ENCODE measurements around the gene NFATC1. TPM values are rescaled to one million over a fixed set of nuclear protein-coding genes. Genes with fewer than 3 reads are reported as not detected.

NFATC1 gene
- polyA plus RNA-seq, 1 donor from 2014 or later: 0.37 TPM

- Histone ChIP-seq H3K9ac (ENCODE audit: low read length) (no peak overlapping the region), H3K4me2 (ENCODE audit: low read length) (no peak overlapping the region), H3K9me2 (ENCODE audit: insufficient read depth, low read length) (no peaks in the 10 kb centered on the region), H2AFZ (ENCODE audit: low read depth, low read length) (no peak overlapping the region), H4K20me1 (ENCODE audit: insufficient read depth) (no peaks in the 10 kb centered on the region), H3K36me3 (ENCODE audit: insufficient read depth, low read length) (no peaks in the 10 kb centered on the region), H3K79me2 (replicated peaks; ENCODE audit: insufficient read depth, low read length) (no peaks in the 10 kb centered on the region), H3K27ac (ENCODE audit: low read length) (no peak overlapping the region), H3K4me3 (ENCODE audit: low read length) (no peak overlapping the region), H3F3A (ENCODE audit: insufficient read depth, low read length, poor library complexity, severe bottlenecking) (no peaks in the 10 kb centered on the region), H3K27me3 (ENCODE audit: insufficient read depth, low read depth, low read length) (no peaks in the 10 kb centered on the region), H3K9me3 (ENCODE audit: low read length) (peaks cover 5% of the 10 kb centered on the region)
- TF ChIP-seq MXI1 (conservative IDR thresholded peaks at IDR 0.05; ENCODE audit: poor library complexity, severe bottlenecking) (no peak), POLR2AphosphoS5 (IDR thresholded peaks at IDR 0.05) (no peak), EZH2 (IDR thresholded peaks at IDR 0.05; ENCODE audit: borderline replicate concordance, insufficient read depth, low read length, poor library complexity, severe bottlenecking) (no peak), RAD21 (conservative IDR thresholded peaks at IDR 0.05) (no peak), TAF1 (IDR thresholded peaks at IDR 0.05; ENCODE audit: low read depth) (no peak), SMC3 (conservative IDR thresholded peaks at IDR 0.05; ENCODE audit: poor library complexity) (no peak), REST (IDR thresholded peaks at IDR 0.05; ENCODE audit: borderline replicate concordance) (no peak)
- TF ChIP-seq, protein P1, sequence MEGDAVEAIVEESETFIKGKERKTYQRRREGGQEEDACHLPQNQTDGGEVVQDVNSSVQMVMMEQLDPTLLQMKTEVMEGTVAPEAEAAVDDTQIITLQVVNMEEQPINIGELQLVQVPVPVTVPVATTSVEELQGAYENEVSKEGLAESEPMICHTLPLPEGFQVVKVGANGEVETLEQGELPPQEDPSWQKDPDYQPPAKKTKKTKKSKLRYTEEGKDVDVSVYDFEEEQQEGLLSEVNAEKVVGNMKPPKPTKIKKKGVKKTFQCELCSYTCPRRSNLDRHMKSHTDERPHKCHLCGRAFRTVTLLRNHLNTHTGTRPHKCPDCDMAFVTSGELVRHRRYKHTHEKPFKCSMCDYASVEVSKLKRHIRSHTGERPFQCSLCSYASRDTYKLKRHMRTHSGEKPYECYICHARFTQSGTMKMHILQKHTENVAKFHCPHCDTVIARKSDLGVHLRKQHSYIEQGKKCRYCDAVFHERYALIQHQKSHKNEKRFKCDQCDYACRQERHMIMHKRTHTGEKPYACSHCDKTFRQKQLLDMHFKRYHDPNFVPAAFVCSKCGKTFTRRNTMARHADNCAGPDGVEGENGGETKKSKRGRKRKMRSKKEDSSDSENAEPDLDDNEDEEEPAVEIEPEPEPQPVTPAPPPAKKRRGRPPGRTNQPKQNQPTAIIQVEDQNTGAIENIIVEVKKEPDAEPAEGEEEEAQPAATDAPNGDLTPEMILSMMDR (IDR thresholded peaks at IDR 0.05; ENCODE audit: poor library complexity, severe bottlenecking): no peak
Measured at GRCh38 chr18:79568543-79569205, 172.9 kb downstream of the NFATC1 start.

- no peak for TF ChIP-seq RAD21 (conservative IDR thresholded peaks at IDR 0.05)
- TF ChIP-seq EZH2 (IDR thresholded peaks at IDR 0.05; ENCODE audit: borderline replicate concordance, insufficient read depth, low read length, poor library complexity, severe bottlenecking): no peak
- no peak for TF ChIP-seq SMC3 (conservative IDR thresholded peaks at IDR 0.05; ENCODE audit: poor library complexity)
- no peak for TF ChIP-seq EP300 (conservative IDR thresholded peaks at IDR 0.05; ENCODE audit: poor library complexity, severe bottlenecking)
- TF ChIP-seq TAF1 (IDR thresholded peaks at IDR 0.05; ENCODE audit: low read depth): no peak
- TF ChIP-seq REST (IDR thresholded peaks at IDR 0.05; ENCODE audit: borderline replicate concordance): no peak
- TF ChIP-seq MXI1 (conservative IDR thresholded peaks at IDR 0.05; ENCODE audit: poor library complexity, severe bottlenecking): no peak
- TF ChIP-seq, protein P1 (IDR thresholded peaks at IDR 0.05; ENCODE audit: poor library complexity, severe bottlenecking): no peak
- TF ChIP-seq POLR2AphosphoS5 (IDR thresholded peaks at IDR 0.05): no peak
- Histone ChIP-seq H3K9me2 (ENCODE audit: insufficient read depth, low read length) (no peaks in the 10 kb centered on the region), H3K9me3 (ENCODE audit: low read length) (peaks cover 8% of the 10 kb centered on the region), H3K79me2 (replicated peaks; ENCODE audit: insufficient read depth, low read length) (no peaks in the 10 kb centered on the region), H3K27ac (ENCODE audit: low read length) (no peak overlapping the region), H3K4me3 (ENCODE audit: low read length) (no peak overlapping the region), H2AFZ (ENCODE audit: low read depth, low read length) (no peak overlapping the region), H3K4me2 (ENCODE audit: low read length) (no peak overlapping the region), H4K20me1 (ENCODE audit: insufficient read depth) (no peaks in the 10 kb centered on the region), H3K27me3 (ENCODE audit: insufficient read depth, low read depth, low read length) (no peaks in the 10 kb centered on the region), H3K9ac (ENCODE audit: low read length) (no peak overlapping the region), H3K36me3 (ENCODE audit: insufficient read depth, low read length) (no peaks in the 10 kb centered on the region), H3F3A (ENCODE audit: insufficient read depth, low read length, poor library complexity, severe bottlenecking) (no peaks in the 10 kb centered on the region)
Measured at GRCh38 chr18:79569720-79570119, 174.0 kb downstream of the NFATC1 start.
